Lung (tissue), 12 donors: ENCODE results near the gene NTM. TPM values are rescaled to one million over a fixed set of nuclear protein-coding genes. Genes with fewer than 3 reads are reported as not detected.

ENCODE experiments used
- ATAC-seq: fragments of 200-7000 bp; cut with Tn5 transposase; one replicate; pipeline ENCODE4 v1.9.1; 2020; ENCODE audit warnings: moderate number of reproducible peaks; ENCODE audit not compliant: insufficient read depth, low FRiP score
- DNase-seq, 3 donors: peaks; one replicate each; pipeline ENCODE4 v3.0.0-alpha.2; 2013 to 2017
- H3K27ac ChIP-seq, 2 donors: one replicate each; pipeline ENCODE4 v1.5.1; 2013; ENCODE audit warnings: mild to moderate bottlenecking in 2 of 2, moderate library complexity in 2 of 2, control low read depth in 1 of 2, inconsistent platforms in 1 of 2, low read depth in 1 of 2, low read length in 1 of 2
- H3K27me3 ChIP-seq, 3 donors: one replicate each; pipeline ENCODE4 v1.5.1; 2013; ENCODE audit warnings: low read length in 2 of 3; ENCODE audit not compliant: control insufficient read depth in 3 of 3, insufficient read depth in 3 of 3
- H3K36me3 ChIP-seq, 4 donors: one replicate each; pipeline ENCODE4 v1.5.1; 2013; ENCODE audit warnings: low read length in 4 of 4, mild to moderate bottlenecking in 1 of 4, moderate library complexity in 1 of 4; ENCODE audit not compliant: control insufficient read depth in 4 of 4, insufficient read depth in 4 of 4
- H3K4me1 ChIP-seq, 5 donors: one replicate each; pipeline ENCODE4 v1.5.1; 2013; ENCODE audit warnings: low read length in 5 of 5, mild to moderate bottlenecking in 2 of 5, moderate library complexity in 1 of 5; ENCODE audit not compliant: control insufficient read depth in 5 of 5, insufficient read depth in 5 of 5
- H3K4me3 ChIP-seq: one replicate; pipeline ENCODE4 v1.5.1; 2013; ENCODE audit warnings: mild to moderate bottlenecking, control low read depth, moderate library complexity
- H3K9ac ChIP-seq, 2 donors: one replicate each; pipeline ENCODE4 v1.5.1; 2013; ENCODE audit warnings: low read length in 2 of 2, control low read depth in 1 of 2; ENCODE audit not compliant: insufficient read depth in 1 of 2
- H3K9me3 ChIP-seq, 4 donors: one replicate each; pipeline ENCODE4 v1.5.1; 2013; ENCODE audit warnings: low read length in 3 of 4, mild to moderate bottlenecking in 1 of 4, moderate library complexity in 1 of 4; ENCODE audit not compliant: control insufficient read depth in 4 of 4, insufficient read depth in 3 of 4
- WGBS, 2 donors: extraction: QIAGEN DNeasy Blood & Tissue Kit; methylation state at CpG; one replicate each; pipeline ENCODE4 v1.1.7; 2013; 5-methylcytosine and 5-hydroxymethylcytosine counted together
- polyA plus RNA-seq, 2 donors: library from polyadenylated mRNA; stranded (reverse); fragments of 200-250 nt; gene quantifications; one replicate each; pipeline ENCODE4 v1.2.1, GENCODE V29; 2013
- total RNA-seq, 2 donors: library from RNA; depleted of rRNA in 1 of 2; stranded (reverse); fragments of >200 nt in 1 of 2; gene quantifications; one replicate each; pipeline ENCODE4 v1.2.1, GENCODE V29; 2014 to 2021
- TF ChIP-seq, protein P1 (sequence below): IDR thresholded peaks from 2 replicates; pipeline ENCODE4 v1.5.1; 2012; ENCODE audit warnings: mild to moderate bottlenecking; ENCODE audit errors: control extremely low read depth, extremely low read depth
- donor health status: control.
- donor health status: control.
- donor health status: Bipolar disorder and iron deficiency.
- donor health status: healthy.
- donor health status: DM: yes; HTN: yes; CAD: no.

Gene NTM
- total and polyA plus RNA-seq, 4 donors: 0.39 to 30.9 (median 7.2) TPM

DNA sequence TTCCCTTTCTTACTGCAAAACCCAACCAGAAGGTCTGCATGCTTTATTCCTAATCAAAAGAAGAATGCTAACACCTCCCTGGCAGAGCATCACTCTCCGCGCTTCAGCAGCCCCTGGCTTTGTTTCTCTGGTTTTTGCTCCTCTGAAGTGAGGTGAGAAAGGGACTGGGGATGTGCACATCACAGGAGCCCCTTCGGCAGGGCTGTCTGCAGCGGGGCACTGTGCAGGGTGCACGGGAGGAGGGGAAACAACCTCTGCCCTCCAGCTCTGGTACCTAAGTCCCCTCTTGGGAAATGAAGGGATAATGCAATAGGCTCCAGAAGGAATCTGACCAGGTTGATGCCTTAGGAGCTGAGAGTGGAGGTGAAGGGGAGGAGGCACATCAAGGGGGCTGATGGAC, 312.7 kb downstream of the NTM start:
- H3K27ac ChIP-seq: no peak overlapping the region
- DNase-seq (no peak), ATAC-seq (no peak)
- H3K4me3 ChIP-seq: no peak overlapping the region
- 83 to 88% methylated on average over 5 of the region's 5 CpGs for WGBS, 2 donors
- peaks cover 0 to 2% (median 0%) of the 10 kb centered on the region in 4 donors for H3K9me3 ChIP-seq
- H3K27me3 ChIP-seq: peaks cover 0 to 8% (median 0%) of the 10 kb centered on the region in 3 donors
- H3K36me3 ChIP-seq: no peaks in the 10 kb centered on the region
- TF ChIP-seq, protein P1, sequence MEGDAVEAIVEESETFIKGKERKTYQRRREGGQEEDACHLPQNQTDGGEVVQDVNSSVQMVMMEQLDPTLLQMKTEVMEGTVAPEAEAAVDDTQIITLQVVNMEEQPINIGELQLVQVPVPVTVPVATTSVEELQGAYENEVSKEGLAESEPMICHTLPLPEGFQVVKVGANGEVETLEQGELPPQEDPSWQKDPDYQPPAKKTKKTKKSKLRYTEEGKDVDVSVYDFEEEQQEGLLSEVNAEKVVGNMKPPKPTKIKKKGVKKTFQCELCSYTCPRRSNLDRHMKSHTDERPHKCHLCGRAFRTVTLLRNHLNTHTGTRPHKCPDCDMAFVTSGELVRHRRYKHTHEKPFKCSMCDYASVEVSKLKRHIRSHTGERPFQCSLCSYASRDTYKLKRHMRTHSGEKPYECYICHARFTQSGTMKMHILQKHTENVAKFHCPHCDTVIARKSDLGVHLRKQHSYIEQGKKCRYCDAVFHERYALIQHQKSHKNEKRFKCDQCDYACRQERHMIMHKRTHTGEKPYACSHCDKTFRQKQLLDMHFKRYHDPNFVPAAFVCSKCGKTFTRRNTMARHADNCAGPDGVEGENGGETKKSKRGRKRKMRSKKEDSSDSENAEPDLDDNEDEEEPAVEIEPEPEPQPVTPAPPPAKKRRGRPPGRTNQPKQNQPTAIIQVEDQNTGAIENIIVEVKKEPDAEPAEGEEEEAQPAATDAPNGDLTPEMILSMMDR: no peak
- peaks cover 0 to 2% (median 0%) of the 10 kb centered on the region in 5 donors for H3K4me1 ChIP-seq
- H3K9ac ChIP-seq: no peak overlapping the region

DNA sequence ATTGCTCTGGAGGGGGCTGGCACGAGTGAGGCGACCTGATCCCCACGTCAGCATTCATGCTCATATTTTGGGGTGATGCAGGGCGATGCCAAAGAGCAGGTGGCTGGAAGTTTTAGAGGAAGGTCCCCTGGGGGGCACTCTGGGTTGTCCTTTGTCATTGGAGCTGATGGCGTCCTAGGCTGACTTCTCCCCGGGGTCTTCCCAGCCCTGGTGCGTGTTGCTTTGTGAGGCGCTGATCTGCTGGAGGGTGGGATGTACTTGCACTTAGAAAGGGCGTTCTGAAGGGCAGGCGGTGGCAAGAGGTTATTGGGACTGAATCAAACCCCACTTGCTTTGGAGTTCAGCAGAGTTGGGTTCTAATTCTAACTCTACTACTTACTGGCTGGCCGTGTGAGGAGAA, 313.3 kb downstream of the NTM start:
- Histone ChIP-seq H3K4me1 (peaks cover 0 to 5% (median 0%) of the 10 kb centered on the region in 5 donors), H3K27me3 (peaks cover 0 to 8% (median 0%) of the 10 kb centered on the region in 3 donors), H3K4me3 (no peak overlapping the region), H3K27ac (no peak overlapping the region), H3K36me3 (no peaks in the 10 kb centered on the region), H3K9me3 (peaks cover 0 to 2% (median 0%) of the 10 kb centered on the region in 4 donors), H3K9ac (no peak overlapping the region)
- TF ChIP-seq, protein P1: no peak
- WGBS, 2 donors: 78 to 90% methylated on average over 11 of the region's 11 CpGs
- no peak for DNase-seq
- no peak for ATAC-seq

DNA sequence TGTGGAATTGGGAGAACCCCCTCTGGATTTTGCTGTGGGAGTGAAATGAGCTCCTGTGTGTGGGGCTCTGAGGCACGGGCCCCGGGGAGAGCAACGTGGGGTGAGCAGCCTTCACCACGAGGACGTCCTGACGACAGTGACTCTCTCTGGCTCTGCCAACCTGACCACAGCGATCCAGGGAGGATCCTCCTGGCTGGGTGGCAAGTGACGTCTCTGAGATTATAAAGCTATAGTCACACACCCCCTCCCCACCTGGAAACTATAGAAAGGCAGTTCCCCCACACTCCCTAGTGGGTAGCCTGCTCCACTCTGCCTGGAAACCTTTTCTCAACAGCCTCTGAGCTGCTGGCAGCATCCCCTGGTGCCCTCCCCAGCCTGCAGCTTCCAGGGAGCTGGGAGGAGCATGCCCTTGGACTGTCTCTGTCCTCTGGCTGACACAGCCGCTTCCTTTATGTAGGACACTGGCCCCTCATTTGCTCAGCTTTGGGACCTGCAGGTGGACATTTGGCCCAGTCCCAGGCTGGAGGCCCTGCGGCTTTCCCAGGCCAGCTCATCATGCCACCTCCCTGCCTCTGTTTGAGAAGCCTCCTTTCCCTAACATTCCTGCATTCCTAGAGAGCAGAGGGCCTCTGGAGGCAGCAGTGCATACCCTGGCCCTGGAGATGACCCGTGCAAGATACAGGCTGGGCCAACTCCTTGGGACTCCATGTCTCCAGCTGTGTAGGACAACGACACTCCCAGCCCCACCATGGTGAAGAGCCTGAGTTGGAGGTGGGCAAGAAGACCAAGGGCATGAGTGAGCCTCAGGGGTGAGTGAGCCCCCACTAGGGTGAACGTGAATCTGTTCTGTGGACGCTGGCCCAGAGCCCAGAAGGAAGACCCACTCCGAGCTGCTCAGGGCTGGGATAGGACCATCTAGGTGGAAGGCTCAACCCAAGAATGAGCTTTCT, 314.0 kb downstream of the NTM start:
- no peak overlapping the region for H3K9ac ChIP-seq
- 75 to 85% methylated on average over 15 of the region's 15 CpGs for WGBS, 2 donors
- H3K27ac ChIP-seq: no peak overlapping the region
- TF ChIP-seq, protein P1: no peak
- no peak overlapping the region for H3K4me3 ChIP-seq
- no peaks in the 10 kb centered on the region for H3K36me3 ChIP-seq
- H3K27me3 ChIP-seq: peaks cover 0 to 15% (median 3%) of the 10 kb centered on the region in 3 donors
- ATAC-seq: no peak
- H3K9me3 ChIP-seq: peaks cover 0 to 2% (median 0%) of the 10 kb centered on the region in 4 donors
- DNase-seq: no peak
- peaks cover 0 to 5% (median 0%) of the 10 kb centered on the region in 5 donors for H3K4me1 ChIP-seq
